GM19455 (cell line): ENCODE measurements around the gene TAGAP.
A peak's percentile ranks its signal among the peaks of the same experiment; 100 is the strongest.
"Not testable (repeated sequence)": the region's sequence is repeated elsewhere in the genome, so short reads cannot be mapped to it uniquely, and the experiment has no call there.

Experiments
- ATAC-seq: cut with Tn5 transposase; IDR thresholded peaks from one replicate; pipeline ENCODE4 v1.9.1; 2021; ENCODE audit not compliant: unreplicated experiment

TAGAP gene

GRCh38 chr6:159045801-159046200, 1.0 kb upstream of the TAGAP start:
- ATAC-seq: no peak

DNA sequence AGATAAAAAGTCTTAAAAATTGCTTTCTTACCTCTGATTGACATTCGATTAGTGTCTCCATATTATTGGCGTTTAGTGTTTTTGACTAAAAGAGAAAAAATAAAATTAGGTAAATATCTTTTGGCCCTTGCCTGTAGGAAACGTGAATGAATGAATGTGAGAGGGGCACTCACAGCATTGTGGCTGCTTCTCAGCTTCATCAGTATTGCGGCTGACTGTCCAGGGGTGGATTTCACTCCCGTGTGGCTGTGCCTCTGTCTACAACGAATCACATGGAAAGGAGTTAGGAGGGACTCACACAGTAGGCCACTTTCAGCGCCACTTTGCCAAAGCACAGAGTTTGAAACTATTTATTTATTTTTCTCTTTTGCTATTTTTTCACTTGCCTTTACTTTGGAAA, 844 bp downstream of the TAGAP start:
- ATAC-seq: no peak

DNA sequence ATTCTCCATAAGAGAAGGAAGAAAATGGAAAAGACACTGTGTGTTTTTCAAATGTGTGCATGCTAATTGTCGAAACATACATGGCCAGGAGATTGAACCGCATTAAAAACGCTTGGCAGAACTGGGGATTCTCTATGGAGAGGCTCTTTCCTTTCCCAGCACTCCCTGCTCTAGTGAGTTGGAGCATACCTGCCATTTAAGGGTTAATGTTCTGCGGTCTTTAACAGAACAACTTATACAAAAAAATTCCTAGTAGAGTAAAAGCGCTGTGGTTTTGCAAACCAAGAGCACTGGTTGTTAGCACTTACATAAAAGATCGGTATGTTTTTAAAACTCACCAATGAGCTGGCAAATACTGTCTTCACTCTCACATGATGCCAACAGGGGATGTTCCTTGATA, 1.5 kb downstream of the TAGAP start:
- ATAC-seq: no peak

- ATAC-seq: no peak
These were observed 2.0 kb downstream of the TAGAP start for GRCh38 chr6:159042826-159043181.

- peak; percentile 32 for ATAC-seq
These were observed 2.6 kb downstream of the TAGAP start for GRCh38 chr6:159042003-159042825.

DNA sequence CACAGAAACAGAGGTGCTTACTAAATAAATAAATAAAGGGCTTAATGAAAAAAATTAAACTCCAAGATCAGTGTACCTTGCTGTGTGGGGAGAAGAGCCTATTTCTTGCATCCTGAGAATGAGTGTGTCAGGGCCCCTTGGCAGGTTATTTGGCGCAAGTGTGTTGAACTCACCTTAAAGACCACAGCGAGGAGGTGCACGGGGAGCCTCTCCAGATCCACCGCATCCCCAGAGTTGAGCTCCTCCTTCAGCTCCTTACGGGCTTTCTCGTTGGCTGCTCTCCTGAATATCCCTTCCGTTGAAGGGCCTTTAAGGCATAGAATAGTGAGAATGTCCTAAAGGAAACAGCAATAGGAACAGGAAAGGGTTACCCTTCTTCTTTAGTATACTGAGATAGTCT, 3.6 kb downstream of the TAGAP start:
- ATAC-seq: no peak

GRCh38 chr6:159039885-159040258, 4.9 kb downstream of the TAGAP start:
- ATAC-seq: no peak

DNA sequence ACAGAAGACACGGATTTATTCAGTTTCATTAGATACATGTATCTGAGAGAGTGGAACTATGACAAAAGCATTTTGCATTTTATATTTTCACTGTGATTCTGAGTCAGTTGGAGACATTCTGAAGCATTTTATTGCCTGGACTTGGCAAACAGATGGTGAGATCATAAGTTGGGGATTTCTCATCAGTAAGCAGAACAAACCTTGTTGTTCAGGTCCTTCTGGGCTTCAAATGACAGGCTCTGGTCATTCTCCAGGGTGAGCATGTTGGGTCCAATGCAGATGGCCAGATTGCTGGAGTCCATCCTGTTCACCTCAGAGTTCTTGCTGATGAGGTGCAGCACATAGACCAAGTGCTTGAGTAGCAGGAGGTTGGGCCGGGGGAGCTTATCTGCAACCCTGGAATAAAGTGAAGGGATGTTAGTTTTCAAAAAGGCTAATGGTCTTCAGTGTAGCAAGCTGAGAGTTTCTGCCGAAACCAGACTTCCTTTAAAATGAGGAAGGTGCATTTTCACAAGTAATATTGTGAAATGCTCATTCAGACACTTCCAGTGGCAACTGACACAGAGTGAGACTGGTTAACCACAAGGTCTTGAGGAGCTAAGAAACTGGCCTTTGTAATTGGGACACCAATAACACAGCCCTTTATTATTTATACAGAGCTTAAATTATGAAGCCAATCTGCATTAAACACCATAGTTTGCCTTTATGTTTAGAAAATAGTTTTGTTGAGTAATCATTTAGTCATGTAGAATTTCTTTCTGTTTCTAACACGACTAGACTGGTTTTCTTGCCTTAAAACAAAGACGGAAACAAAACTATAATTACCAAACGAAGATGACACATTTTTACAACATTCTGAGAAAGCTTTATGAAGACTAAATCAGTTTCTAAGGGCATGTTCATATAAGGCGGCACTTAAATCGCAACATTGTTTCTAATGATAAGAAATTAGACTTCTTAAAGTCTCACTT, 5.6 kb downstream of the TAGAP start:
- peak; percentile 83 for ATAC-seq

GRCh38 chr6:159038318-159038717, 6.5 kb downstream of the TAGAP start:
- ATAC-seq: not testable (repeated sequence)

- ATAC-seq: no peak
These were observed 7.0 kb downstream of the TAGAP start for GRCh38 chr6:159037756-159038290.

- no peak for ATAC-seq
These were observed 8.1 kb downstream of the TAGAP start for GRCh38 chr6:159036673-159037072.

GRCh38 chr6:159035891-159036290, 8.9 kb downstream of the TAGAP start:
- ATAC-seq: no peak

GRCh38 chr6:159033160-159034049, 11.4 kb downstream of the TAGAP start:
- no peak for ATAC-seq

DNA sequence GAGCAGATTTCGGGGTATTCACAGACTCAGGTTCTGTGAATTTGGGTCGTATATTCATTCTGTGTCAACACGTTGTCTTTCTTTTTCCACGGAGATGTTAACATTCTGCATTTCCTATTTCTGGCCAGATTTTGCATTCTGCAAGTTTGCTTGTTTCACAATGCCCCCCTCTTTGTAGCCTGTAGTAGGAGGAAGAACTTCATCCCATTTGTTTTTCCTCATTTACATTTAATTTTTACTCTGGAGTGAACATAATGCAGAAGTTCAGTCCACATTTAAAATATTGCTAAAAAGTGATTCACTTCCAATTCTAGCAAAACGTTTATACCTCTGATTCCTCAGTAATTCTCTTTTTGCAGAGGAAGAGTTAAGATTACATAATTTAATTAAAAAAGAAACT, 12.9 kb downstream of the TAGAP start:
- no peak for ATAC-seq

GRCh38 chr6:159030168-159030567, 14.6 kb downstream of the TAGAP start:
- ATAC-seq: no peak

- ATAC-seq: not testable (repeated sequence)
These were observed 19.6 kb downstream of the TAGAP start for GRCh38 chr6:159025224-159025623.

DNA sequence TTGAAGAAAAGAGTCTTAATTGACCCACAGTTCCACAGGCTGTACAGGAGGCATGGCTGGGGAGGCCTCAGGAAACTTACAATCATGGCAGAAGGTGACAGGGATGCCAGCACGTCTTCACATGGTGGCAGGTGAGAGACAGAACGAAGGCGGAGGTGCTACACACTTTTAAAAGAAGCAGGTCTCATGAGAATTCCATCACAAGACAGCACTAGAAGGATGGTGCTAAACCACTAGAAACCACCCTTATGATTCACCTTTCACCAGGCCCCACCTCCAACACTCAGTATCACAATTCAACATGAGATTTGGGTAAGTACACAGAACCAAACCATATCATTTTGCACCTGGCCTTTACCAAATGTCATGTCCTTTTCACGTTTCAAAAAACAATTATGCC, 20.9 kb downstream of the TAGAP start:
- no peak for ATAC-seq

DNA sequence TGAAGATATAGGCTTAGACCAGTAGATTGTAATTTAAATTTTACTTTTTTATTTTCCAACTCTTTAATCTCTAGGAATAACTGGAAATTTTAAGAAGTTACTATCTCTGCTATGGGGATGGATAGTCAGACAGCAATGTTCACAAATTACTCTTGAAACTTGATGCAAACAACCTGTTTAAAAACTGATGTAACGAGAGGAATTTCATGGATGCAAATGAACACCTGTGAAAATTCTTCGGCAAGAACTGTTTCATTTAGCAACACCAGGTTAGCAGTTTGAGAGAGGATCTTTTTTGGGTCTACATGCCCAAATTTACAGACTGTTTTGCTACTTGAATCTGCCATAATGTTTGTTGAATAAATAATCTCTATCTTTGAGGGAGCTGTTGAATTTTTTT, 24.8 kb downstream of the TAGAP start:
- no peak for ATAC-seq

DNA sequence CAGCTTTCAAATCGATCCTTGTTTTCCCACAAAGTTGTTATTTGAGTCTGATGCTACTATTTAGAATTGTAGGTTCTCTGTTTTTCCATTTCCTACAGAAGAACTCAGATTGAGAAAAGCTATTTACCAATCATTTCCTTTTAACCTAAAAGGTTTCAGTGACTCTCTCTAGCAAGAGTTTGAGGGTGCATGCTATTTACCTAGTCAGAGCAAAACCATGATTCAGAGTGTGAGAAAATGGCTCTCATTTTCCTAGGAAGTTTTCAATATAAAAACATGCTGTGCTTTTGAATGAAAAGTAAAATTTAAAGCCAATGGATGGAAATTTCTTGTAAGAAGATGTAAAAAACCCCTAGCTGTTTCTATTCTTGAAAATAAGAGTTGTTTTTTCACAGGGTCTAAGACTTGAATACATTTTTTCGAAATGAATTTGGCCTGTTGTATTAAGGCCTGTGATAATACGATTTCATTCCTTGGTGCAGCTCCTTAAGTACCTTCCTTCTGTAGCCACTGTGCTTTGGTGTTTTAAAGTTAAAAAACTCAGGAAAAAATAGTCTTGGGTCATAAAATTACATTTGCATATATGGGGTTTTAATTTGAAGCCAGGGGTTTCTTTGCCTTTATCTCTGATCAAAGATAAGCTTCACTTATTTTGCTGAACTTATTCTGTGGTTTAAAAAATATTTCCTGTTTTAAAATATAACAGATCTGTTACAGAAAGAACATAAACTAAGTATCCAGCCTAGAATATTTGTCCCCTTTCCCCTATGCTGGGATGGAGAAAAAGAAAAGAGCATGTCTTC, 26.8 kb downstream of the TAGAP start:
- ATAC-seq: no peak

DNA sequence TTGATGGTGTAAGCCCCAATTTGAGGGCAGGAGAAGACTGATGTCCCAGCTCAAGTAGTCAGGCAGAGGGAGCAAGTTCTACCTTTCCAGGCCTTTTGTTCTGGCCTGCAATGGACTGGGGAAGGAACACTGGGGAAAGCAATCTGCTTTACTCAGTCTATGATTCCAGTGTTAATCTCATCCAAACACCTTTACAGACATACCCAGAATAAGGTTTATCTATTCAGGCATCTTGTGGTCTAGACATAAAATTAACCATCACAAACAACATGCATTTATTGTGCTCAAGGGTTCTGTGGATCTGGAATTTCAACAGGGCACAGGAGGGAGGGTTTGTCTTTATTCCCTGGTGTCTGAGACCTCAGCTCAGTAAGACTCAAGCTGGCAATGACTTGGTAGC, 30.4 kb downstream of the TAGAP start:
- ATAC-seq: no peak
